Measurements from ENCODE around the gene LRRC37A.
"Not testable (repeated sequence)": the region's sequence is repeated elsewhere in the genome, so short reads cannot be mapped to it uniquely, and the experiment has no call there.

GRCh38 chr17:46290906-46291546 is 3.9 kb upstream of the LRRC37A start:
- TF ChIP-seq, protein P1, sequence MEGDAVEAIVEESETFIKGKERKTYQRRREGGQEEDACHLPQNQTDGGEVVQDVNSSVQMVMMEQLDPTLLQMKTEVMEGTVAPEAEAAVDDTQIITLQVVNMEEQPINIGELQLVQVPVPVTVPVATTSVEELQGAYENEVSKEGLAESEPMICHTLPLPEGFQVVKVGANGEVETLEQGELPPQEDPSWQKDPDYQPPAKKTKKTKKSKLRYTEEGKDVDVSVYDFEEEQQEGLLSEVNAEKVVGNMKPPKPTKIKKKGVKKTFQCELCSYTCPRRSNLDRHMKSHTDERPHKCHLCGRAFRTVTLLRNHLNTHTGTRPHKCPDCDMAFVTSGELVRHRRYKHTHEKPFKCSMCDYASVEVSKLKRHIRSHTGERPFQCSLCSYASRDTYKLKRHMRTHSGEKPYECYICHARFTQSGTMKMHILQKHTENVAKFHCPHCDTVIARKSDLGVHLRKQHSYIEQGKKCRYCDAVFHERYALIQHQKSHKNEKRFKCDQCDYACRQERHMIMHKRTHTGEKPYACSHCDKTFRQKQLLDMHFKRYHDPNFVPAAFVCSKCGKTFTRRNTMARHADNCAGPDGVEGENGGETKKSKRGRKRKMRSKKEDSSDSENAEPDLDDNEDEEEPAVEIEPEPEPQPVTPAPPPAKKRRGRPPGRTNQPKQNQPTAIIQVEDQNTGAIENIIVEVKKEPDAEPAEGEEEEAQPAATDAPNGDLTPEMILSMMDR (IDR thresholded peaks at IDR 0.05; ENCODE audit: extremely low read depth in 1 of 2, insufficient read depth in 1 of 2, low read depth in 1 of 2, low read length in 2 of 2): not testable (repeated sequence)
- not testable (repeated sequence) for TF ChIP-seq POLR2AphosphoS5 (IDR thresholded peaks at IDR 0.05; ENCODE audit: insufficient read depth, low read depth, low read length); EZH2 (IDR thresholded peaks at IDR 0.05; ENCODE audit: borderline replicate concordance, low read depth, low read length, severe bottlenecking); POLR2A (IDR thresholded peaks at IDR 0.05; ENCODE audit: low read depth, low read length); MAX (IDR thresholded peaks at IDR 0.05; ENCODE audit: insufficient read depth, insufficient read length); FOS (IDR thresholded peaks at IDR 0.05; ENCODE audit: borderline replicate concordance, insufficient read depth, low read length); MYC (IDR thresholded peaks at IDR 0.05; ENCODE audit: low read depth, low read length); JUN (IDR thresholded peaks at IDR 0.05; ENCODE audit: borderline replicate concordance, insufficient read depth, insufficient read length, low read depth); GATA2 (IDR thresholded peaks at IDR 0.05; ENCODE audit: insufficient read depth, insufficient read length, low read depth, low read length)
